WERI-Rb-1 (cell line): ENCODE results near the gene HIGD1B.
A peak's percentile ranks its signal among the peaks of the same experiment; 100 is the strongest.

Experiments
- DNase-seq: peaks from one replicate; pipeline ENCODE4 v3.0.0-alpha.2; 2020
- H3K27ac ChIP-seq: fragments of 250-450 bp; sonication (Bioruptor Pico); 2 replicates; pipeline ENCODE4 v1.5.1; 2020; ENCODE audit warnings: mild to moderate bottlenecking, moderate library complexity
- H3K27me3 ChIP-seq: fragments of 250-450 bp; sonication (Bioruptor Pico); 2 replicates; pipeline ENCODE4 v1.5.1; 2021; ENCODE audit warnings: mild to moderate bottlenecking, low read depth, moderate library complexity; ENCODE audit not compliant: insufficient read depth, severe bottlenecking
- H3K36me3 ChIP-seq: fragments of 250-450 bp; sonication (Bioruptor Pico); 2 replicates; pipeline ENCODE4 v1.5.1; 2020; ENCODE audit warnings: mild to moderate bottlenecking, moderate library complexity
- H3K4me3 ChIP-seq: 2 replicates; pipeline ENCODE4 v1.5.1; 2011; ENCODE audit warnings: low read depth, mild to moderate bottlenecking, control low read depth, low read length
- H3K9me3 ChIP-seq: fragments of 250-450 bp; sonication (Bioruptor Pico); 2 replicates; pipeline ENCODE4 v1.5.1; 2021; ENCODE audit warnings: mild to moderate bottlenecking, moderate library complexity; ENCODE audit not compliant: severe bottlenecking
- CTCF ChIP-seq: IDR thresholded peaks from 2 replicates; pipeline ENCODE4 v1.5.1; 2011; ENCODE audit warnings: low read depth, mild to moderate bottlenecking, control low read depth, inconsistent platforms, low read length

The HIGD1B gene

GRCh38 chr17:44887016-44887415, 39.3 kb downstream of the HIGD1B start:
- Histone ChIP-seq H3K27ac (no peak overlapping the region), H3K4me3 (no peak overlapping the region), H3K9me3 (no peaks in the 10 kb centered on the region), H3K27me3 (no peaks in the 10 kb centered on the region), H3K36me3 (peaks cover 88% of the 10 kb centered on the region)
- no peak for TF ChIP-seq CTCF
- no peak for DNase-seq

- Histone ChIP-seq H3K27ac (no peak overlapping the region), H3K36me3 (peaks cover 88% of the 10 kb centered on the region), H3K4me3 (no peak overlapping the region), H3K9me3 (no peaks in the 10 kb centered on the region), H3K27me3 (no peaks in the 10 kb centered on the region)
- DNase-seq = no peak
- TF ChIP-seq CTCF = no peak
These were observed 40.6 kb downstream of the HIGD1B start for GRCh38 chr17:44887971-44888954.

GRCh38 chr17:44889003-44889402, 41.3 kb downstream of the HIGD1B start:
- no peak for TF ChIP-seq CTCF
- no peak for DNase-seq
- Histone ChIP-seq H3K4me3 (no peak overlapping the region), H3K27me3 (no peaks in the 10 kb centered on the region), H3K27ac (no peak overlapping the region), H3K36me3 (peaks cover 88% of the 10 kb centered on the region), H3K9me3 (no peaks in the 10 kb centered on the region)

GRCh38 chr17:44892250-44892649, 44.6 kb downstream of the HIGD1B start:
- TF ChIP-seq CTCF = no peak
- Histone ChIP-seq H3K27me3 (no peaks in the 10 kb centered on the region), H3K36me3 (peaks cover 79% of the 10 kb centered on the region), H3K4me3 (no peak overlapping the region), H3K27ac (no peak overlapping the region), H3K9me3 (no peaks in the 10 kb centered on the region)
- no peak for DNase-seq

GRCh38 chr17:44894642-44895041, 47.0 kb downstream of the HIGD1B start:
- no peak for DNase-seq
- Histone ChIP-seq H3K36me3 (peaks cover 63% of the 10 kb centered on the region), H3K4me3 (no peak overlapping the region), H3K27me3 (no peaks in the 10 kb centered on the region), H3K27ac (no peak overlapping the region), H3K9me3 (no peaks in the 10 kb centered on the region)
- peak; percentile 28; the same call in 1 of the 2 replicates for TF ChIP-seq CTCF
